HG03520 (cell line): Measurements from ENCODE around the gene TMEM217.

Source experiments
- ATAC-seq: cut with Tn5 transposase; IDR thresholded peaks from one replicate; pipeline ENCODE4 v1.9.1; 2021; ENCODE audit warnings: mild to moderate bottlenecking, moderate library complexity; ENCODE audit not compliant: unreplicated experiment

Gene TMEM217

DNA sequence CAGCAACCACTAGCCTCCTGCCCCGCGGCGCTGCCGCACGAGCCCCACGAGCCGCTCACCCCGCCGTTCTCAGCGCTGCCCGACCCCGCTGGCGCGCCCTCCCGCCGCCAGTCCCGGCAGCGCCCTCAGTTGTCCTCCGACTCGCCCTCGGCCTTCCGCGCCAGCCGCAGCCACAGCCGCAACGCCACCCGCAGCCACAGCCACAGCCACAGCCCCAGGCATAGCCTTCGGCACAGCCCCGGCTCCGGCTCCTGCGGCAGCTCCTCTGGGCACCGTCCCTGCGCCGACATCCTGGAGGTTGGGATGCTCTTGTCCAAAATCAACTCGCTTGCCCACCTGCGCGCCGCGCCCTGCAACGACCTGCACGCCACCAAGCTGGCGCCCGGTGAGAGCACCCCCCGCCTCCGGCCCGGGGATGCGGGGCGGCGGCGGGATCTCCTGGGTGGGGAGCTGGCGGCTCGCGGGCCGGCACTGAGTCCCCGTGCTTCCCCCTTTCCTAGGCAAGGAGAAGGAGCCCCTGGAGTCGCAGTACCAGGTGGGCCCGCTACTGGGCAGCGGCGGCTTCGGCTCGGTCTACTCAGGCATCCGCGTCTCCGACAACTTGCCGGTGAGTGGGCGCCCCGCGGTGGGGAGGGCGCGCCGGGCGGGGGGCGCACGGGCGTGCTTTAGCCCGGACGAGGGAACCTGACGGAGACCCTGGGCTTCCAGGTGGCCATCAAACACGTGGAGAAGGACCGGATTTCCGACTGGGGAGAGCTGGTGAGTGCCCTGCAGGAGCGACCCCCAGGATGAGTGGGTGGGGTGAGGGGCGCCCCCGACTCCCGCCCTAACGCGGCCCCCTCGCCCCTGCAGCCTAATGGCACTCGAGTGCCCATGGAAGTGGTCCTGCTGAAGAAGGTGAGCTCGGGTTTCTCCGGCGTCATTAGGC lies 87.4 kb downstream of the TMEM217 start:
- peak; percentile 26 for ATAC-seq

DNA sequence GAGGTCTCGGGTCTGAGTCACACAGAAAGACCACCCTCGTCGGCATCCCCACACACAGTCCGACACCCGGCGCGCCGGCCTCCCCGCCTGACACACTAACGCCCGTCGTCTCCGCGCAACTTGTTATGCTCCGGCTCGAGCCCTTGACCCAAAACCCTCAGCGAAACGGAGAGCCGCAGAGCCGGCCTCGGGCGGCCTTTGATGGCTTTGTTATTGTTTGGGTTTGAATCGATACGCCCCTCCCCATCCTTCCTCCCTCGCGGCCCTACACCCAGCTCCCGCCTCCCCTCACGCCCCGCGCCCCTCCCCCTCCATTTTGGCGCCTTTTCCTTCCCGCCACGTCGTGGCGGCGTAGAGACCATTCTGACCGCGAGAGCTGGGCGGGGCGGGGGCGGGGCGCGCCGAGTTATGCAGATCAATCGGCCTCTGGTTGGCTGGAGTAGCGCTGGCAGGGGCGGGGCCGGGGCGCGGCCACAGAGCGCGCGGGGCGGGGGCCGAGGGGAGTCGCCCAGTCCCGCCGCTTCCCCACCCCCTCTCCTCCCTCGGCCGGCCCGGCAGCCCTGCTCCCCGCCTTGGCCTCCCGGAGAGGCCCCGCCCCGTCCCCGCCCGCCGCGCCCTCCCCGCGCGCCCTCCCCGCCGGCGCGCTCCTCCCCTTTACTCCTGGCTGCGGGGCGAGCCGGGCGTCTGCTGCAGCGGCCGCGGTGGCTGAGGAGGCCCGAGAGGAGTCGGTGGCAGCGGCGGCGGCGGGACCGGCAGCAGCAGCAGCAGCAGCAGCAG lies 88.3 kb downstream of the TMEM217 start, which contains the start of gene PIM1:
Gene PIM1, plus strand, starts transcription at position 657 of the 777 bp plus-strand sequence. CDS start 424 bp downstream, outside the sequence.
- ATAC-seq = peak; percentile 59

DNA sequence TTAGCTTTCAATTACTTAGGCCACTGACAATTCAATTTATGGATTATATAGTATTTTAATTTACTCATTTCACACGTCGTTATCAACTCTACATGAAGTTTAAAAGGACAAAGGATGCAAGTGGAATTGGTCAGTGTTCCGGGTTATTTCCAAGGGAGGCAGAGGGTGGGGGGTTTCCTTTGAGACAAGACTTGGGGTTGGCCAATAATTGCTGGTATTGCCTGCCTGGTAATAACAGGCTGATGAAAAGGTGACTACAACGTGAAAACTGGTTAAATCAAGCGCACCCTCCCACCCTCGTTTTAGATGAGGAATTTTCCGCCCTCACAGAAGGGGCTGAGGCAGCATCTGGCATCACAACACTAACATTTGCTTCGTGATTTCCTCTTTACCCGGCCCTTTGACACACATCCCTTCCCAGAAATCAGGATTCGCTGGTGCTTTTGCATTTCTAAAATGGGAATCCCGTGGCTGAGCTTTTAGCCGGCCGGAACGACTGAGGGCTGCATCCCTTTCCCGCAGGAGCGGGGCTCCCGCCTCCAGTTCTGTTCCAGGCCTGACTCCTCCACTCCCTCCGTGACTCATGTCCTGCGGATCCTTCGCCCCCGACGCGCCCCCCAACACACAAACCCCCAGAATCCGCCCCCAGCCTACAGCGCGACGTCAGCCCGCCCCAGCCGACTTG lies 89.0 kb downstream of the TMEM217 start:
- no peak for ATAC-seq

DNA sequence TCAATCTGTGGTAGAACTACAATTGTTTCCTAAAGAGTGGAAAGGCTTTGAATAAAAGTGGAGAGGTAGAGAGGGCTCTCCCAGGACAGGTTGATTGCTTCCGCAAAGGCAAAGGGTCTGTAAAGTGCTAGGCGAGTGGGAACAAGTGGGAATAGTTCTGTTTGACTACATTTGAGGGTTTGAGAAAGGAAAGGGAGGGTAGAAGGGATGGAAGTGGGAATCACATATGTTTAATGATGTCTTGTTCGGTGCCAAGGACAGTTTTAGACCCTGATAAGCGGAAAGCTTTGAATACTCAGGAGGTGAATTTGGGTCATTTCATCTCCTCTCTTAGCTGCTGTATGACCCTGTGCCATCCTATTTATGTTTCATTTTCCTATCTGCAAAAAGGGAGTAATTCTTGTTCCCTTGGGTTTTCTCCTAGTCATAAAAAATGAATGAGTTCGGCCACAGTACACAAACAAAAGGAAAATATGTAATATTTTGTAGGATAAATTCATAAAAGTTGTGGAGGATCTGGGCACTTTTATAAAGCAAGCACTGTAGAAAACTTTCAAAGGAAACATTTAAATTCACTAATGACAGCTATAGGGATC lies 89.7 kb downstream of the TMEM217 start:
- no peak for ATAC-seq

DNA sequence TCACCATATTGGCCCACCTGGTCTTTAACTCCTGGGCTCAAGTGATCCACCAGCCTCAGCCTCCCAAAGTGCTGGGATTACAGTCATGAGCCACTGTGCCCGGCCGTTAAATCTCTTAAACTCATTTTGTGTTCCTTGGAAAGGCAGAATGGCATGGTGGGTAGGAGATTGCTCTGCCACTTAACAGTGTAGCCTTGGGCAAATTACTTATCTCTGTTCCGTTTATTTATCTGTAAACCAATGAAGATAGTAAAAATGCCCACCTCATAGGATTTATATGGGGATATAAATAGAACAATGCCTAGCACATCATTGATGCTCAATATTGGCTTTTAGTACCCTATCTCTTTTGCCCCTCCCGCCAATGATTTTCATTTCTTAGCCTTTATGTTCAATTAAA lies 95.2 kb downstream of the TMEM217 start:
- no peak for ATAC-seq
